HepG2 (cell line): ENCODE data around the gene CRIP1. TPM values are rescaled to one million over a fixed set of nuclear protein-coding genes. Genes with fewer than 3 reads are reported as not detected.

ENCODE experiments used
- DNMT1 ChIP-seq: sonication (generic); formaldehyde crosslinking; IDR thresholded peaks from 2 replicates; pipeline ENCODE4 v1.5.1; 2020; ENCODE audit warnings: mild to moderate bottlenecking, missing genetic modification reagents
- FOXC1 ChIP-seq: sonication (generic); formaldehyde crosslinking; IDR thresholded peaks from 2 replicates; pipeline ENCODE4 v1.8.0; 2022; ENCODE audit warnings: mild to moderate bottlenecking, missing genetic modification reagents, borderline replicate concordance
- GATAD1 ChIP-seq: IDR thresholded peaks from 2 replicates; pipeline ENCODE4 v1.6.1; 2016; ENCODE audit warnings: missing genetic modification reagents, missing compliant biosample characterization
- RBAK ChIP-seq: sonication (generic); formaldehyde crosslinking; IDR thresholded peaks from 2 replicates; pipeline ENCODE4 v1.5.1; 2020; ENCODE audit warnings: mild to moderate bottlenecking, missing genetic modification reagents
- U2AF2 ChIP-seq: fragments of 200-400 bp; formaldehyde crosslinking; IDR thresholded peaks from 2 replicates; pipeline ENCODE4 v1.6.1; 2017; ENCODE audit warnings: low read depth, mild to moderate bottlenecking, low read length
- WIZ ChIP-seq: sonication (generic); formaldehyde crosslinking; IDR thresholded peaks from 2 replicates; pipeline ENCODE4 v1.5.1; 2020; ENCODE audit warnings: mild to moderate bottlenecking, missing genetic modification reagents
- ZNF143 ChIP-seq: sonication (generic); formaldehyde crosslinking; IDR thresholded peaks from 2 replicates; pipeline ENCODE4 v1.4.0; 2020; ENCODE audit warnings: missing genetic modification reagents
- ZNF33A ChIP-seq: sonication (generic); formaldehyde crosslinking; IDR thresholded peaks from 2 replicates; pipeline ENCODE4 v1.5.1; 2020; ENCODE audit warnings: missing genetic modification reagents, mild to moderate bottlenecking, moderate library complexity, borderline replicate concordance
- ZNF607 ChIP-seq: sonication (generic); formaldehyde crosslinking; IDR thresholded peaks from 2 replicates; pipeline ENCODE4 v1.5.1; 2020; ENCODE audit warnings: missing genetic modification reagents, mild to moderate bottlenecking, borderline replicate concordance
- ZNF616 ChIP-seq: sonication (generic); formaldehyde crosslinking; IDR thresholded peaks from 2 replicates; pipeline ENCODE4 v1.5.0; 2020; ENCODE audit warnings: low read depth, mild to moderate bottlenecking, missing genetic modification reagents
- ZNF678 ChIP-seq: sonication (generic); formaldehyde crosslinking; IDR thresholded peaks from 2 replicates; pipeline ENCODE4 v1.4.0; 2020; ENCODE audit warnings: mild to moderate bottlenecking, missing genetic modification reagents
- ZNF749 ChIP-seq: sonication (generic); formaldehyde crosslinking; IDR thresholded peaks from 2 replicates; pipeline ENCODE4 v1.8.0; 2022; ENCODE audit warnings: mild to moderate bottlenecking, missing genetic modification reagents, moderate library complexity, borderline replicate concordance
- polyA plus RNA-seq, 8 experiments: library from polyadenylated mRNA; depleted of rRNA in 3 of 8; stranded (reverse) in 7 of 8; unstranded in 1 of 8; fragments of >200 nt; fragmentation: Illumina TruSeq in 4 of 8; extraction: Trizol in 4 of 8; gene quantifications; 2 replicates each; pipeline versions ENCODE4 v1.2.1 to v1.2.3, GENCODE V29; 2011 to 2016; ENCODE audit warnings: low read depth in 4 of 8, missing spikeins in 1 of 8, mixed read lengths in 1 of 8; ENCODE audit not compliant: insufficient read depth in 1 of 8
- total RNA-seq, 5 experiments: library from RNA; depleted of rRNA; stranded (reverse); fragments of >200 nt; fragmentation: Illumina TruSeq; extraction: Trizol; gene quantifications; 2 replicates each; pipeline ENCODE4 v1.2.3, GENCODE V29; 2016; ENCODE audit warnings: low read depth in 1 of 5
- TF ChIP-seq, protein P1 (sequence below): sonication (generic); formaldehyde crosslinking; IDR thresholded peaks from 2 replicates; pipeline ENCODE4 v1.5.1; 2020; ENCODE audit warnings: mild to moderate bottlenecking, missing genetic modification reagents, moderate library complexity
- TF ChIP-seq, protein P2 (sequence below): sonication (generic); formaldehyde crosslinking; IDR thresholded peaks from 2 replicates; pipeline ENCODE4 v1.4.0; 2020; ENCODE audit warnings: missing genetic modification reagents
- TF ChIP-seq, protein P3 (sequence below): IDR thresholded peaks from 2 replicates; pipeline ENCODE4 v1.6.1; 2016; ENCODE audit warnings: missing biosample characterization, missing genetic modification reagents, low read depth
- TF ChIP-seq, protein P4 (sequence below): sonication (generic); formaldehyde crosslinking; IDR thresholded peaks from 2 replicates; pipeline ENCODE4 v1.4.0; 2020; ENCODE audit warnings: missing genetic modification reagents
- TF ChIP-seq, protein P5 (sequence below): sonication (generic); formaldehyde crosslinking; IDR thresholded peaks from 2 replicates; pipeline ENCODE4 v1.8.1; 2023; ENCODE audit warnings: mild to moderate bottlenecking, missing genetic modification reagents
- TF ChIP-seq, protein P6 (sequence below): IDR thresholded peaks from 2 replicates; pipeline ENCODE4 v1.6.1; 2018; ENCODE audit warnings: missing genetic modification reagents

Gene CRIP1
- total and polyA plus RNA-seq, 2 of the 13 experiments (the other 11 are each of a cell fraction or from before 2014, with no cell fraction given): 53.9 to 59.5 TPM

DNA sequence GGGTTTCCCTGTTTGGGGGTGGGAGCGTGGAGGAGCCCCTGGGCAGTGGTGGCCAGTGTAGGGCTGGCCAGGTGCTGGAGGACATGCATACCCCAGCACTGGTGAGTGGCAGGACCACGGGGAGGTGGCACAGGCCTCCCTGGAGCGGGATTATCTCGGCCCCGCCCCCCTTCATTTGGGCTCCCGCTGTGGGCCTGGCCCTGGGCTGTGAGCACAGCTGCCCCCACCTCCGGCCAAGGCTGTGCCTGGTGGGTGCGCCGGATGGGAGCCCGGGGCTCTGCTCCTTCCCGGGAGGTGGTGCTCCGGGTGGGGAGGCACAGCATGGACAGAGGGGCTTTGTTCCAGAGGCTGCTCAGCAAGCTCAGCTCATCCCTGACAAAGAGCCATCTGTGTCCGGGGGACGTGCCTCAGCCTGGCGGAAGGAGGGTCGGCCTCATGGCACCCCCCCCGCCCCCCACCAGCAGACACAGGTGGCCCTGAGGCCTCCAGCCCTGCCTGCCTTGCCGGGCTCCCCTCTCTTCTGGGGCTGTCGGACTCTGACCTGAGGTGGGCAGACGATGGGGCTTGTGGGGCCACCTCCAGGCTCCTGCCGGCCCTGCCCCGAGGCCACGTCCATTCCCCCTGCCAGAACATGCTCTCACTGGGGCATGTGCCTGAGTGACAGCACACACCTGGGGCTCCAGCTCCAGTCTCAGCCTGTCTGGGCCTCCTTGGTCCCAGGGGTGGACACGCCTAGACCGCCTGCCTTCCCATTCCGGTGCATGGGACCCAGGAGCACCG is 12.8 kb downstream of the CRIP1 start (continued):
- peak; percentile 45 for TF ChIP-seq ZNF616 (CRISPR knock-in tag)
- TF ChIP-seq, protein P1, sequence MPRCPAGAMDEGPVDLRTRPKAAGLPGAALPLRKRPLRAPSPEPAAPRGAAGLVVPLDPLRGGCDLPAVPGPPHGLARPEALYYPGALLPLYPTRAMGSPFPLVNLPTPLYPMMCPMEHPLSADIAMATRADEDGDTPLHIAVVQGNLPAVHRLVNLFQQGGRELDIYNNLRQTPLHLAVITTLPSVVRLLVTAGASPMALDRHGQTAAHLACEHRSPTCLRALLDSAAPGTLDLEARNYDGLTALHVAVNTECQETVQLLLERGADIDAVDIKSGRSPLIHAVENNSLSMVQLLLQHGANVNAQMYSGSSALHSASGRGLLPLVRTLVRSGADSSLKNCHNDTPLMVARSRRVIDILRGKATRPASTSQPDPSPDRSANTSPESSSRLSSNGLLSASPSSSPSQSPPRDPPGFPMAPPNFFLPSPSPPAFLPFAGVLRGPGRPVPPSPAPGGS (CRISPR knock-in tag): no peak
- TF ChIP-seq ZNF33A (CRISPR knock-in tag): no peak
- TF ChIP-seq, protein P2, sequence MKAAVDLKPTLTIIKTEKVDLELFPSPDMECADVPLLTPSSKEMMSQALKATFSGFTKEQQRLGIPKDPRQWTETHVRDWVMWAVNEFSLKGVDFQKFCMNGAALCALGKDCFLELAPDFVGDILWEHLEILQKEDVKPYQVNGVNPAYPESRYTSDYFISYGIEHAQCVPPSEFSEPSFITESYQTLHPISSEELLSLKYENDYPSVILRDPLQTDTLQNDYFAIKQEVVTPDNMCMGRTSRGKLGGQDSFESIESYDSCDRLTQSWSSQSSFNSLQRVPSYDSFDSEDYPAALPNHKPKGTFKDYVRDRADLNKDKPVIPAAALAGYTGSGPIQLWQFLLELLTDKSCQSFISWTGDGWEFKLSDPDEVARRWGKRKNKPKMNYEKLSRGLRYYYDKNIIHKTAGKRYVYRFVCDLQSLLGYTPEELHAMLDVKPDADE: no peak; the same call in 1 of the 2 replicates
- TF ChIP-seq, protein P3, sequence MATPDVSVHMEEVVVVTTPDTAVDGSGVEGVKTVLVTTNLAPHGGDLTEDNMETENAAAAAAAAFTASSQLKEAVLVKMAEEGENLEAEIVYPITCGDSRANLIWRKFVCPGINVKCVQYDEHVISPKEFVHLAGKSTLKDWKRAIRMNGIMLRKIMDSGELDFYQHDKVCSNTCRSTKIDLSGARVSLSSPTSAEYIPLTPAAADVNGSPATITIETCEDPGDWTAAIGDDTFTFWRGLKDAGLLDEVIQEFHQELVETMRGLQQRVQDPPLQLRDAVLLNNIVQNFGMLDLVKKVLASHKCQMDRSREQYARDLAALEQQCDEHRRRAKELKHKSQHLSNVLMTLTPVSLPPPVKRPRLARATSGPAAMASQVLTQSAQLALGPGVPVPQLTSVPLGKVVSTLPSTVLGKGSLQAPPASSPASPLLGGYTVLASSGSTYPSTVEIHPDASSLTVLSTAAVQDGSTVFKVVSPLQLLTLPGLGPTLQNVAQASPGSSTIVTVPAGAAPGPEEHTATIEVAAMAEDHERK (CRISPR knock-in tag): no peak
- TF ChIP-seq U2AF2: no peak
- no peak for TF ChIP-seq RBAK
- TF ChIP-seq DNMT1: no peak
- TF ChIP-seq, protein P4, sequence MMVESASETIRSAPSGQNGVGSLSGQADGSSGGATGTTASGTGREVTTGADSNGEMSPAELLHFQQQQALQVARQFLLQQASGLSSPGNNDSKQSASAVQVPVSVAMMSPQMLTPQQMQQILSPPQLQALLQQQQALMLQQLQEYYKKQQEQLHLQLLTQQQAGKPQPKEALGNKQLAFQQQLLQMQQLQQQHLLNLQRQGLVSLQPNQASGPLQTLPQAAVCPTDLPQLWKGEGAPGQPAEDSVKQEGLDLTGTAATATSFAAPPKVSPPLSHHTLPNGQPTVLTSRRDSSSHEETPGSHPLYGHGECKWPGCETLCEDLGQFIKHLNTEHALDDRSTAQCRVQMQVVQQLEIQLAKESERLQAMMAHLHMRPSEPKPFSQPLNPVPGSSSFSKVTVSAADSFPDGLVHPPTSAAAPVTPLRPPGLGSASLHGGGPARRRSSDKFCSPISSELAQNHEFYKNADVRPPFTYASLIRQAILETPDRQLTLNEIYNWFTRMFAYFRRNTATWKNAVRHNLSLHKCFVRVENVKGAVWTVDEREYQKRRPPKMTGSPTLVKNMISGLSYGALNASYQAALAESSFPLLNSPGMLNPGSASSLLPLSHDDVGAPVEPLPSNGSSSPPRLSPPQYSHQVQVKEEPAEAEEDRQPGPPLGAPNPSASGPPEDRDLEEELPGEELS: peak; percentile 83
- TF ChIP-seq, protein P5, sequence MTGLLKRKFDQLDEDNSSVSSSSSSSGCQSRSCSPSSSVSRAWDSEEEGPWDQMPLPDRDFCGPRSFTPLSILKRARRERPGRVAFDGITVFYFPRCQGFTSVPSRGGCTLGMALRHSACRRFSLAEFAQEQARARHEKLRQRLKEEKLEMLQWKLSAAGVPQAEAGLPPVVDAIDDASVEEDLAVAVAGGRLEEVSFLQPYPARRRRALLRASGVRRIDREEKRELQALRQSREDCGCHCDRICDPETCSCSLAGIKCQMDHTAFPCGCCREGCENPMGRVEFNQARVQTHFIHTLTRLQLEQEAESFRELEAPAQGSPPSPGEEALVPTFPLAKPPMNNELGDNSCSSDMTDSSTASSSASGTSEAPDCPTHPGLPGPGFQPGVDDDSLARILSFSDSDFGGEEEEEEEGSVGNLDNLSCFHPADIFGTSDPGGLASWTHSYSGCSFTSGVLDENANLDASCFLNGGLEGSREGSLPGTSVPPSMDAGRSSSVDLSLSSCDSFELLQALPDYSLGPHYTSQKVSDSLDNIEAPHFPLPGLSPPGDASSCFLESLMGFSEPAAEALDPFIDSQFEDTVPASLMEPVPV (CRISPR knock-in tag): peak; percentile 69; the same call in 1 of the 2 replicates
- TF ChIP-seq, protein P6, sequence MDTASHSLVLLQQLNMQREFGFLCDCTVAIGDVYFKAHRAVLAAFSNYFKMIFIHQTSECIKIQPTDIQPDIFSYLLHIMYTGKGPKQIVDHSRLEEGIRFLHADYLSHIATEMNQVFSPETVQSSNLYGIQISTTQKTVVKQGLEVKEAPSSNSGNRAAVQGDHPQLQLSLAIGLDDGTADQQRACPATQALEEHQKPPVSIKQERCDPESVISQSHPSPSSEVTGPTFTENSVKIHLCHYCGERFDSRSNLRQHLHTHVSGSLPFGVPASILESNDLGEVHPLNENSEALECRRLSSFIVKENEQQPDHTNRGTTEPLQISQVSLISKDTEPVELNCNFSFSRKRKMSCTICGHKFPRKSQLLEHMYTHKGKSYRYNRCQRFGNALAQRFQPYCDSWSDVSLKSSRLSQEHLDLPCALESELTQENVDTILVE (CRISPR knock-in tag): no peak
- TF ChIP-seq FOXC1 (CRISPR knock-in tag): 0 out of 2 replicates have a peak, but pooled peaks have one; percentile 18
- TF ChIP-seq ZNF678 (CRISPR knock-in tag): no peak
- peak; percentile 60; the same call in 1 of the 2 replicates for TF ChIP-seq GATAD1 (CRISPR knock-in tag)
- TF ChIP-seq ZNF607: 0 out of 2 replicates have a peak, but pooled peaks have one; percentile 63
- TF ChIP-seq WIZ (CRISPR knock-in tag): 0 out of 2 replicates have a peak, but pooled peaks have one; percentile 34
- peak; percentile 74; the same call in 1 of the 2 replicates for TF ChIP-seq ZNF749
- no peak for TF ChIP-seq ZNF143 (CRISPR knock-in tag)
